NCI-H2081 treated with DMSO at 0.1 percent for 48 hours (cell line): ENCODE data around the gene MORC1.
"Not testable (repeated sequence)": the region's sequence is repeated elsewhere in the genome, so short reads cannot be mapped to it uniquely, and the experiment has no call there.

ENCODE experiments used
- DNase-seq: peaks from one replicate; lab custom pipeline; 2025; lab: John Stamatoyannopoulos, UW

MORC1 gene, protein sequence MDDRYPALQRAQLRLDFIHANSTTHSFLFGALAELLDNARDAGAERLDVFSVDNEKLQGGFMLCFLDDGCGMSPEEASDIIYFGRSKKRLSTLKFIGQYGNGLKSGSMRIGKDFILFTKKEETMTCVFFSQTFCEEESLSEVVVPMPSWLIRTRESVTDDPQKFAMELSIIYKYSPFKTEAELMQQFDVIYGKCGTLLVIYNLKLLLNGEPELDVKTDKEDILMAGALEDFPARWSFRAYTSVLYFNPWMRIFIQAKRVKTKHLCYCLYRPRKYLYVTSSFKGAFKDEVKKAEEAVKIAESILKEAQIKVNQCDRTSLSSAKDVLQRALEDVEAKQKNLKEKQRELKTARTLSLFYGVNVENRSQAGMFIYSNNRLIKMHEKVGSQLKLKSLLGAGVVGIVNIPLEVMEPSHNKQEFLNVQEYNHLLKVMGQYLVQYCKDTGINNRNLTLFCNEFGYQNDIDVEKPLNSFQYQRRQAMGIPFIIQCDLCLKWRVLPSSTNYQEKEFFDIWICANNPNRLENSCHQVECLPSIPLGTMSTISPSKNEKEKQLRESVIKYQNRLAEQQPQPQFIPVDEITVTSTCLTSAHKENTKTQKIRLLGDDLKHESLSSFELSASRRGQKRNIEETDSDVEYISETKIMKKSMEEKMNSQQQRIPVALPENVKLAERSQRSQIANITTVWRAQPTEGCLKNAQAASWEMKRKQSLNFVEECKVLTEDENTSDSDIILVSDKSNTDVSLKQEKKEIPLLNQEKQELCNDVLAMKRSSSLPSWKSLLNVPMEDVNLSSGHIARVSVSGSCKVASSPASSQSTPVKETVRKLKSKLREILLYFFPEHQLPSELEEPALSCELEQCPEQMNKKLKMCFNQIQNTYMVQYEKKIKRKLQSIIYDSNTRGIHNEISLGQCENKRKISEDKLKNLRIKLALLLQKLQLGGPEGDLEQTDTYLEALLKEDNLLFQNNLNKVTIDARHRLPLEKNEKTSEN

DNA sequence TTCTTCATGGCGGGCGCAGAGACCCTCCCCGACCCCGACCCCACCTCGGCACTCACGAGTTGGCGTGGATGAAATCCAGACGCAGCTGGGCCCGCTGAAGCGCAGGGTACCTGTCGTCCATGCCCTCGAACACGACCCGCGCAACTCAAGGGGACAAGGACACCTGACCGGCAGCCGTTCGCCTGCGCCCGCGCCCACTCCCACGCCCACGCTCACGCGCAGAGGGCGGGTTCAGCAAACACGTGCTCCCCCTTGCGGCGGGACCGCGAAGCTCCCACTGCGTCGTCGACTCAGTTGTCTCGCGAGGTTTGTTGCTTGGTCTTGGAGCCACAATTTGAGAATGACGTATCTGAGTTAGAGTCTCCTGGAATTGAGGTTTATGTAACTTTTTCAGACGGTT is at the start of gene MORC1:
TSS of gene MORC1 (minus strand) at position 196 of the 400 bp plus-strand sequence. CDS start at position 121, 75 bp downstream.
- DNase-seq: no peak

DNA sequence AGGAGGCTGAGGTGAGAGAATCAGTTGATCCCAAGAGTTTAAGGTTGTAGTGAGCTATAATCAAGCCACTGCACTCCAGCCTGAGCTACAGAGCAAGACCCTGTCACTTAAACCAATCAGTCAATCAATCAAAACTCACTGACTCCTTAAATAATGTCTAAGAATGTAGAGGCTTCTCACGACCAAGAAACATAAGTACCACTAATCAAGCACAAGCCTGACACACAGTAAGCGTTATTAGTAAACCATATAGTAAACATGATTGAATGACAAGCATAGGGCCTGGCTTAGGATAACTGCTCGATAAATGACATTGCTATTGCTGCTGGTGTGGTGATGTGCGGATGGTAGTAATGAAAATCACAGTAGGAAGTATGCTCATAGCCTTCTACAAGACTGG is 48.0 kb upstream of the MORC1 start:
- no peak for DNase-seq

DNA sequence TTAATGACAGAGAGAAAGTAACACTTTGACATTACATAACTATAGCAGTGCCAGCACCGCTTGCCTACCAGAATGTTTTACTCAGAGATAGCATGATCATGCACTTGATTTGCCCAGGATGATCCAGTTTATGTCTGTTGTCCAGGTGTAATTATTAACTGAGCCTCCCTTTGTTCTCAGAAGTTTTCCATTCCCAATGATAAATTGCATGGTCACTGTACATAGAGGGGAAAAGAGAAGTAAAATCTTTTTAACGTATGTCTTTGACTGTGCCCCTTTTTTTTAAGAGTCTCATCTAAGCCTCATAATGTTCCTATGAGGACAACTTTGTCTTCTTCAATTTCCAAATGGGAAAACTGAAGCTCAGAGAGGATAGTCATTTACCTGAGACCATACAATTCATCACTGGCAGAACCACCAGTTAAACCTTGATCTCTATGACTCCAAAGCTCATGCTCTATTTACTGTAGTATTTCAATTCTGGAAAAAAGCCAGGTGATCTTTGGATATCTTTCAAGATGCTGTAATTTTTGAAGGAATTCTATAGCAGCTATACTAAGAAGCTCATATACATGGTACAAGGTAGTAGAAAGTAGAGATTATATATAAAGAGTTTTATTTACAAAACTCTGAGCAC is 43.7 kb upstream of the MORC1 start:
- no peak for DNase-seq

DNA sequence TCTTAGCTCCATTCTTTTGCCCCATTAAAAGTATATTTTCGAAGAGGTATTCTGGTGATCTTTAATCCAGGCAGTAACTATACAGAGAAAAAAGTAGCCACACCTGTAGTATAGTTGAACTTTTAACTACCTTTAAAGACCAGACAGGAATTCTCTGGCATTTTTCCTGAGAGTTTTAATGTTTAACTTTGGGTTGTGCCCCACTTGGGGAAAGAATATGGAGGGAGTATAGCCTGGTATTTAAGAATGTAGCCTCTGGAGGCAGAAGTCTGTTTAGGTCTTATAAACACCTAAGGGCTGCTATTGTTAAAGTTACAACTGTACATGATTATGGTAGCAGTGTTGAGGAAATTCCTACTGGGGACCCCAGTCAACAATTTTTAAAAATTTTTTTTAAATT is 37.9 kb upstream of the MORC1 start:
- DNase-seq: no peak

DNA sequence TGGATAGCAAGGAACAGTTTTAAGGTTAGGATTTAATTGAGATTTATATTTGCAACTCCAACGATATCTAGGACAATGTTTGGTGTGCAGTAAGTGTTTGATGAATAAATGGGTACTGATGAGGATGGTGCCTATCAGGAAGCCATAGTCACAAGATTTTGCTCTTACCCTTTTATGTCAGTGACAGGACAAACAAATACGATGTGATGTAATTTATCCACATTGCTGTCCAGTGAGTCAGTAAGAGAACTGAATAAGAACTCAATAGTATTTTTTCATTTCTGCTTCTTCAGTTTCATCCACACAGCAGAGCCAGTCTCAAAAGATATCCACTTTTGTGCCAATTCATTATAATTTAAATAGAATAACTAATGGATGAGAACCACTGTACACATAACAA is 37.0 kb upstream of the MORC1 start:
- no peak for DNase-seq

DNA sequence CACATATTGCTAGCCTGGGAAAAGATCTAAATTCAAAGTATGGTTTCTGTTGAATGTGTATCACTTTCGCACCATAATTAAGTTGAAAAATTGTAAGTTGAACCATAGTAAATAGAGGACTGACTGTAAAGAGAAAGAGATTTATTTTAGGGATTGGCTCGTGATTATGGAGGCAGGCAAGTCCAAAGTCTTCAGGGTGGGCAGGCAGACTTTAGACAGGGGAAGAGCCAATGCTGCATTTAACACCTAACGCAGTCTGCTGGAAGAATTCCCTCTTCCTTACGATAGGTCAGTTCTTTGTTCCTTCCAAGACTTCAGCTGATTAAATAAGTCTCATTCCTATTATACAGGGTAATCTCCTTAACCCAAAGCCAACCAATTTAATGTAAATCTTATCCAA is 34.4 kb upstream of the MORC1 start:
- DNase-seq: no peak

DNA sequence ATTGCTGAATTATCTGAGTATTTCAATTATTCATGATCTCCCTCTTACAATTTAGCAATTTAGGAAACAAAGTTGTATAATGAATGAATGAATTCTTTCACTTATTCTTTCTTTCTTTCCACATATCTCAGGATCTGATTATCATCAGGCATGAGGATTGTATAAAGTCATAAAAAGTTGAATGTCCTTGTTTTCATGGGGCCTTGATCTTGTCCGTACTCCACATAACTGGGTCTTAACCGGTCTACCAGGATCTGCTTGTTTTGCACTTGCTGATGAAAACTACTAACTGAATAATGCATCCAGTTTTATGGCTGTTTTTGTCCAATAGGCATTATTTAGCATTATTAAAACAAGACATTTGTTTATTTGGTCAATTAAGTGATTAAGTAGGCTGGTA is 31.1 kb upstream of the MORC1 start:
- DNase-seq: no peak

DNA sequence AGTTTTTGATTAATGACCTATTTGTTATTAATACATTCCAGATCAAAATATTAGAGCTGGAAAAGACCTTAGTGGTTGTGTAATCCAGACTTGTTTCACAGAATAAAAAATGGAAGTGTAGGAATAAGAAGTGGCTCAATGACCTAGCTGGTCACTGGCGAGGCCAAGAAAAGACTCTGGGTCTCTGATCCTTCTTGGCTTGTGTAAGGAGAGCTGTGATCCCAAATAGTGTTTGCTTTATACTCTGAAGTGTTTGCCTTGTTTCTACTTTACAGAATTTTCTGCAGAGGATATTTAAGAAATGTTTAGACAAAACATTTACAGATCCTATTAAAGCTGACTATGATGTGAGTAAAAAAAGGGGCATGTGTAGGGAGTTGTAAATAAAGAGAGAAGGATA is 25.7 kb upstream of the MORC1 start:
- DNase-seq: no peak

DNA sequence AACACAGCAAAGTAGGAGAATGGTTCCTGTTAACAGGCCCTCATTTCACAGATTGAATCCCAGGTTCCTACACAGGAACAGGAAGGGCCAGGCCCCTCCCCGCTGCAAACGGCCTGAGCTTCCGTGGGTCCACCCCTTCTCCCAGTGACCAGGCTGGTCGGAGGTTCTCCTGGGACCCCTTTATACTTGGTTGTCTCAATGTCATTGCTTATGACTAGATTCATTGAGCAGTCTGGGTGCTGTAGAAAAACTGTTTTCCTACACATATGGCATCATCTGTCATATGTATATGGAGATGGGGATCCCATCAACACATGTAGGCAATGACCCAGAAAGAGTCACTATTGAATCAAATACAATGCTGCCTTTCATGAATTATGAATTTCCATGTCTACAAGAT is 22.4 kb upstream of the MORC1 start:
- no peak for DNase-seq

DNA sequence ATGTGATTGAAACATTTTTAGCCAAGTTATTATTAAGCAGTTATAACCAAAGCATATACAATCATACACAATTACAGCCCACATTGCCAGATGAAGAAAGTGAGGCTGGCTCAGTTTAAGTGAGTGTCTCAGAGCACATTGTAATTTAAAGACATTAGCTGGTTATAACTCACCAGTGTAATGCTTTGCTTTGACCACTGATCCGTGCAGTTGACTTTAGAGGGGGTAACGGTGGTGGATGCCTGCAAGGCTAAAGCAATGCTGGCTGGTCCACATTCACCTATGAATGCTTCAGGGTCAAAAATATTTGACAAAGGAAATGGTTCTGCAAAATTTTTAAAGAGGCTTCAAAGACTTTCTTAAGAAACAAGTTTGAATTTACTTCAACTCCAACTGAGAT is 19.8 kb upstream of the MORC1 start:
- DNase-seq: peak; percentile 36

DNA sequence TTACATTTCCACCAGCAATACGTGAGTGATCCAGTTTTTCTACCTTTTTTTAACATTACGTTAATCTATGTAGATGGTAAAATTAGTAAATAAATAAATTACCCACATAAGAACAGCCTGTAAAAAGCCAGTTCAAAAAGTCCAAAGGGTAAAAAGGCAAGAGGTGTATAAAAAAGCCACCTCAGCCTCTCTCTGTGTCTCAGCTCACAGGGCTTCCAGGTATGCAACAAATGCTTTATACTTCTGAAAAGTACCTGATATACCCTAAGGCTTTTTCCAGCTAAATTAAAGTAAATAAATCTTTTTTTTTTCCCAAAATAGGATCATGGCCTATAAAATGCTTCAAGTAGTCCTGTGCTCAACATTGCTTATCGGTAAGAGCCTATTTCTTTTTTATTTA is 18.6 kb upstream of the MORC1 start, which contains the start of gene C3orf85:
TSS of gene C3orf85 (plus strand) at position 197 of the 400 bp plus-strand sequence. CDS start at position 326, 129 bp downstream.
- DNase-seq: no peak

DNA sequence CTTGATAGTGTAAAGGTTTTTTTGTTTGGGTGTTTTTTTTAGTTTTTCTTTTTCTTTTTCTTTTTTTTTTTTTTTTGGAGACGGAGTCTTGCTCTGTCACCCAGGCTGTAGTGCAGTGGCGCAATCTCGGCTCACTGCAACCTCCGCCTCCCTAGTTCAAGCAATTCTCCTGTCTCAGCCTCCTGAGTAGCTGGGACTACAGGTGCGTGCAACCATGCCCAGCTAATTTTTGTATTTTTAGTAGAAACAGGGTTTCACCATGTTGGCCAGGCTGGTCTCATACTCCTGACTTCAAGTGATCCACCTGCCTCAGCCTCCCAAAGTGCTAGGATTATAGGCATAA is 15.5 kb upstream of the MORC1 start:
- not testable (repeated sequence) for DNase-seq

DNA sequence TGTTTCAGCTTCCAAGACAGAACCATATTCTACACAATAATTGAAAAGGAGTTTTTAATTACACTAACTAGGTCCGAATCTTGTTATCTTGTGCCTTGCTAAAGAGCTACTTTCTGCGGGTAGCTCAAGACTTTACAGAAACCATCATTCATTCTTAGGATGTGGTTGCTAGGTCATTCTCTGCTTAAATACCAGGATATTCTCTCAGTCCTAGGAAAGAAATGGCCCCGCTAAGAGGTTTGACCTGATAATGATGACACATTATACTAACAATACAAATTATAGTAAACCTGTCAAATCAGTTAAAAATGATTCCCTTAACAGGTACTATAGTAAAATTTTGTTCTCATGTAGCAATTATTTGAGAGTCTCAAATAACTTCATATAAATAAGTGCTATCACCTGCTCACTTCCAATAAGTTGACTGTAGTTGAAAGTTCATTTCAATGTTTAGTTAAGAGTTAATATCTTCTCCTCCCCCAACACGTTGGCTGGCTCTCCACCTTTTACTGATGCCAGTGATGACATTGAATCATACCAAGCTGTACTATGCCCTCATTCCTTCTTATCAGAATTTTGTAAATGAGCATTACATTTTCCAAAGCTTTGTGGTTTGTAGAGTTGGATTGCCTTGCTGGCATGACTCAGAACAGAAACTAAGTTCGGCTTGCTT is 15.0 kb upstream of the MORC1 start:
- DNase-seq: no peak

DNA sequence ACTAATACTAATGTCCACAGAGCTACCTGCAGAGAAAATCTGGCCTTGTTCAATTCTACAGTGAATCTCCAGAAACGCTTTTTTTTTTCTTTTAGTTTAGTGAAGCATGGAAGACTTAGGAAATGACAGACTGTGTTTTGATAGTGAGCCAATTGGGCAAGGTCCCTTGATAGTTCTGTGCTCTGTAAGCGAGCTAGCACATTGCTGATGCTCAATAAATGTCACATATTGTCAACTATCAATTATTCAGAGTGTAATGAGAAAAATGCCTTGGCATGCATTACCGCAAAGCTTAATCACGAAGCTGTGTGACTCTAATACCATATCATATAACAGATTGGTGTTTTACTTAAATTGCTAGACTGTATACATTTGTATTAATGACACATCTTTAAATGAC is 13.3 kb upstream of the MORC1 start:
- no peak for DNase-seq

DNA sequence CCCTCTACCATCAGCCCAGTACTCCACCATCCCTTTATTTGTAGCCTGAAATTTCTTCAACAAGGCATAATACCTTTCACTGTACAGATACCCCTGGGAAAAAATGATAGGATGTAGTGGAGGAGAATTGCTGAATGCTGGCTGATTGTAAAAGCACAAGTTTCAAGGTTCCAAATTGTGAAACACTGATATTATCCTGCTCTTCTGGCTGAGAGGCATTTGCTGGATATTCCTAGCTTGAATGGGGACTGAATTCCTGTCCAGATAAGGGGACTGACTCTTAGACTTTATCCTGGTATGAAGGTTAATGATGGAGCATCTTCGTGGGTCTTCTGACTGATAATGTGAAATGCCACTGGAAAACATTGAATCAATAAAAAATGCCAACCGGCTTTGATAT is 9.6 kb upstream of the MORC1 start:
- no peak for DNase-seq

DNA sequence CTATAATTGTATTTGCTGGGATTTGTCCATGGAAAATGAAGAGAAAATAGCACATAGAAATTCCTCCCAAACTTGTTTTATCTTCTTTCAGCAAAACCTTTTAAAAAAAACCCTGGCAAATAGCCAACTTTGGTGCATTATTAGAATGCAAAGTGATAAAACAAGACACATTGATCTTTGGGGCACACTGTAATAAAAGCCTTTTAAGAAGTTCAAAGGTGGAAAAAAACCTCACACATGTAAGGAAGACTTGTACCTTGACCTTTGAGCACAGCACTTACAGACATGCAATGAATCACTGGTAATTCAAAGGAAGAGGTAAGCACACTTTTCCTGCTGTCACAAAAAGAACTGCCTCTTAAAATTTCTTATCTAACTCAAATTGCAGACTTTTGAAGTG is 8.0 kb upstream of the MORC1 start:
- no peak for DNase-seq

DNA sequence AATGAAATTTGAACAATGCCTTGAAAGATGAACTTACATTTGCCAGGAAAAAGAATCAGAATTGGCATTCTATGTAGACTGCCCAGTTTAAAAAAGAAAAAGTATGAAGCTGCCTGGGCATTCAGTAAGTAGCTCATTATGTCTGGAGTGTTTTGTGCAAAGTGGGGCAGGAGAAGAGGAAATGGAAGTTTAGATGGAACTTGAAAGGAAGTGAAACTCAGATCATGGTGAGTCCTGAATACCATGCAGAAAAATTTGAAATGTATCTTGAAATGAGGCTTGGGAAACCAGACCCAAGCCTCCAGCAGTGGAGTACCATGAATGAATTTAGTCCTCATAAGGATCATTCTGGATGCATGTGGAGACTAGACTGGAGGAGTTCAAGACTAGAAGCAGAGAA is 4.8 kb upstream of the MORC1 start:
- no peak for DNase-seq

DNA sequence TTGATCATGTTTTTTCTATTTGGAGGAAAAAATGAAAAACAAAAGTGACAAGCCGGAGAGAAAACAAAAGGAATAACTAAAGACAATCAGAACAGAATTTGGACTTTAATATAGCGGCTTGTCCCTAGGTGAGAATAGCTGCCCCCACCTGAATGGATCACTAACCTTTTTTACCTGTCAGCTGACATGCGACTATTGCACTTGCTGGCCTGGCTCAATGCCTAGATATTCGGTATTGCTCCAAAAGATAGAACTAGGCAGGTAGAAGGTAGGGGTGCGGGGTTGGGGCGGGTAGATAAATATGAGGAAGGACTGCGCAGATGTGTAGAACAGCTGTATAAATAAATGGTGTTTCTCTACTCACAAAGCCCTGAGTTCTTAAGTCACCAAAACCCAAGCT is 650 bp upstream of the MORC1 start:
- no peak for DNase-seq

DNA sequence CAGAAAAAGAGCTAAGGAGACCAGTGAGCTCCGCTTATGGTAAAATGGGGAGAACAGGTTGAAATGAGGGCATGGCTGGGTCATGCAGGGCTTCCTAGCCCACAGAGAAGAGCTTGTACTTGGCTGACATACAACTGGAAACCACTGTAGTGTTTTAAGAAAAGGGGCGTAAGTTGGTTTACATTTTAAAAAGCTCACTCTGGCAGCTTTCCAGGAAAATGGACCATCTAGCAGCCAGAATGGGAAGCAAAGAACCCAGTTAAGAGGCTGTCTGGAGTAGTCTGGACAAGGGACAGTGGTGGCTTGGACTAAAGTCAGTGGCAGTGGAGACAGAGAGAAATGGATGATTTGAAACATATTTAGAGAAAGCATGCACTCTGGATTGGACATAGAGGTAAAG is 1.9 kb downstream of the MORC1 start:
- no peak for DNase-seq

DNA sequence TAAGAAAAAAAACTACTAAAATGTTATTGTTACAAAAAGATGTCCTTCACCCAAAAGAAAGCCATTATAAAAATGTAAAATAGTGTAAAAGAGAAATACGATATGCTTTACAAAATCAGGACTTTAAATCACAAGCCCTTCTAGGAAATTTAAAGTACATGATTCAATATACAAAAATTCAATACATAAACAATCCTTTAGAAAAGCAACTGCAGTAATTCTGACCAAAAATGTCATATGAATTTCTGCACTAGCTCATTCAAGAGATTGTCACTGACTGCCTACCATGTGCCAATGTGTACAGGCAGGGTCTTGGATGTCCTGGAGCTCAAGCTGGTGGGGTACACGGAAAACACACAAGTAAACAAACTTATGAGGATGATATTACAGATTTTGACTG is 2.5 kb downstream of the MORC1 start:
- DNase-seq: no peak

DNA sequence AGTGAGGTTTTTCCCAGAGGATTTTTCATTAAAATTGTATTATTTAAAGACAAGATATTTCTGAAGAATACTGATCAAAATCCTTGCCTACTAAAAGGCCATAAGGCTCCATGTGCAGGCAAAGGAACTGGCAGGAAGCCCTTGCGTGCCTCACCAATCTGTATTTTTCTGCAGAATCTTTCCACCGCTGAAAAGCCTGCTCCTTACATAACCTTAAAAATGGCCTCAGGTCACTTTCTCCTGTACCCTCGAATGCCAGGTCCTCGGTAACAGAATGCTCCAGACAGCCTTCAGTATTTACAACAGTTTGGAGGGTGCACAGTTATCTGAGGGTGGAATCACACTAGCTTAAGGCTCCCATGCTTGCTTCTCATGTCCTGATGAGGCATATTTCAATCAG is 3.2 kb downstream of the MORC1 start:
- DNase-seq: no peak
